ENCODE measurements around the gene TNIK.
A peak's percentile ranks its signal among the peaks of the same experiment; 100 is the strongest.

Gene TNIK

GRCh38 chr3:171352387-171352935 lies 107.7 kb downstream of the TNIK start:
- Histone ChIP-seq H3K4me1 (ENCODE audit: insufficient read depth, poor library complexity, severe bottlenecking) (peaks cover 77% of the 10 kb centered on the region), H3K9me3 (ENCODE audit: severe bottlenecking) (no peaks in the 10 kb centered on the region), H3K4me3 (ENCODE audit: severe bottlenecking) (no peak overlapping the region), H3K36me3 (ENCODE audit: low read depth) (no peaks in the 10 kb centered on the region), H3K27me3 (ENCODE audit: insufficient read depth, poor library complexity, severe bottlenecking) (no peaks in the 10 kb centered on the region), H3K27ac (ENCODE audit: poor library complexity, severe bottlenecking) (peak overlapping the region; percentile 92)
- ATAC-seq (ENCODE audit: low read depth), result no peak
- no peak for TF ChIP-seq CTCF (IDR thresholded peaks at IDR 0.05; ENCODE audit: poor library complexity, severe bottlenecking)
- DNase-seq (ENCODE audit: low spot score), result no peak

GRCh38 chr3:171351676-171352075 lies 108.5 kb downstream of the TNIK start:
- Histone ChIP-seq H3K9me3 (ENCODE audit: severe bottlenecking) (no peaks in the 10 kb centered on the region), H3K4me3 (ENCODE audit: severe bottlenecking) (no peak overlapping the region), H3K4me1 (ENCODE audit: insufficient read depth, poor library complexity, severe bottlenecking) (peaks cover 78% of the 10 kb centered on the region), H3K27me3 (ENCODE audit: insufficient read depth, poor library complexity, severe bottlenecking) (no peaks in the 10 kb centered on the region), H3K36me3 (ENCODE audit: low read depth) (no peaks in the 10 kb centered on the region), H3K27ac (ENCODE audit: poor library complexity, severe bottlenecking) (peak overlapping the region; percentile 92)
- TF ChIP-seq CTCF (IDR thresholded peaks at IDR 0.05; ENCODE audit: poor library complexity, severe bottlenecking), result no peak
- DNase-seq (ENCODE audit: low spot score) (peak; percentile 79), ATAC-seq (ENCODE audit: low read depth) (peak; percentile 78)

GRCh38 chr3:171350364-171350763 lies 109.8 kb downstream of the TNIK start:
- no peak overlapping the region for H3K27ac ChIP-seq (ENCODE audit: poor library complexity, severe bottlenecking)
- no peaks in the 10 kb centered on the region for H3K36me3 ChIP-seq (ENCODE audit: low read depth)
- no peaks in the 10 kb centered on the region for H3K27me3 ChIP-seq (ENCODE audit: insufficient read depth, poor library complexity, severe bottlenecking)
- ATAC-seq (ENCODE audit: low read depth) (no peak), DNase-seq (ENCODE audit: low spot score) (no peak)
- TF ChIP-seq CTCF (IDR thresholded peaks at IDR 0.05; ENCODE audit: poor library complexity, severe bottlenecking), result no peak
- peaks cover 65% of the 10 kb centered on the region for H3K4me1 ChIP-seq (ENCODE audit: insufficient read depth, poor library complexity, severe bottlenecking)
- H3K9me3 ChIP-seq (ENCODE audit: severe bottlenecking), result no peaks in the 10 kb centered on the region
- H3K4me3 ChIP-seq (ENCODE audit: severe bottlenecking), result no peak overlapping the region

GRCh38 chr3:171349392-171349791 lies 110.8 kb downstream of the TNIK start:
- ATAC-seq (ENCODE audit: low read depth) (peak; percentile 24; the same call in 2 of the 3 replicates), DNase-seq (ENCODE audit: low spot score) (no peak)
- Histone ChIP-seq H3K36me3 (ENCODE audit: low read depth) (no peaks in the 10 kb centered on the region), H3K27me3 (ENCODE audit: insufficient read depth, poor library complexity, severe bottlenecking) (no peaks in the 10 kb centered on the region), H3K9me3 (ENCODE audit: severe bottlenecking) (no peaks in the 10 kb centered on the region), H3K4me3 (ENCODE audit: severe bottlenecking) (no peak overlapping the region), H3K27ac (ENCODE audit: poor library complexity, severe bottlenecking) (peak overlapping the region; percentile 16), H3K4me1 (ENCODE audit: insufficient read depth, poor library complexity, severe bottlenecking) (peaks cover 55% of the 10 kb centered on the region)
- no peak for TF ChIP-seq CTCF (IDR thresholded peaks at IDR 0.05; ENCODE audit: poor library complexity, severe bottlenecking)

GRCh38 chr3:171348121-171348520 lies 112.1 kb downstream of the TNIK start:
- no peaks in the 10 kb centered on the region for H3K27me3 ChIP-seq (ENCODE audit: insufficient read depth, poor library complexity, severe bottlenecking)
- no peak for DNase-seq (ENCODE audit: low spot score)
- H3K4me1 ChIP-seq (ENCODE audit: insufficient read depth, poor library complexity, severe bottlenecking), result peaks cover 42% of the 10 kb centered on the region
- ATAC-seq (ENCODE audit: low read depth), result no peak
- no peaks in the 10 kb centered on the region for H3K36me3 ChIP-seq (ENCODE audit: low read depth)
- TF ChIP-seq CTCF (IDR thresholded peaks at IDR 0.05; ENCODE audit: poor library complexity, severe bottlenecking), result no peak
- no peak overlapping the region for H3K4me3 ChIP-seq (ENCODE audit: severe bottlenecking)
- H3K9me3 ChIP-seq (ENCODE audit: severe bottlenecking), result no peaks in the 10 kb centered on the region
- no peak overlapping the region for H3K27ac ChIP-seq (ENCODE audit: poor library complexity, severe bottlenecking)

All from RWPE2 (cell line).